Mesenchymal stem cell (in vitro differentiated cells and primary cell): ENCODE measurements around the gene PSME3IP1.

Experiments
- DNase-seq: peaks from one replicate; pipeline ENCODE4 v3.0.0-alpha.2; 2013
- H2AFZ ChIP-seq: one replicate; pipeline ENCODE4 v1.6.1; 2013; ENCODE audit warnings: low read depth, mild to moderate bottlenecking, control low read depth, inconsistent platforms, low read length, moderate library complexity
- H2AK5ac ChIP-seq: 2 replicates; pipeline ENCODE4 v1.6.1; 2013; ENCODE audit warnings: low read length, moderate library complexity, mild to moderate bottlenecking, inconsistent platforms; ENCODE audit not compliant: severe bottlenecking
- H2BK120ac ChIP-seq: one replicate; pipeline ENCODE4 v1.6.1; 2013; ENCODE audit warnings: low read depth, mild to moderate bottlenecking, inconsistent platforms, low read length, moderate library complexity
- H2BK12ac ChIP-seq, 2 experiments: one replicate each; pipeline ENCODE4 v1.6.1; 2013; ENCODE audit warnings: inconsistent platforms in 2 of 2, low read length in 2 of 2, mild to moderate bottlenecking in 2 of 2, moderate library complexity in 2 of 2, control low read depth in 1 of 2
- H2BK15ac ChIP-seq: one replicate; pipeline ENCODE4 v1.6.1; 2013; ENCODE audit warnings: mild to moderate bottlenecking, low read depth, inconsistent platforms; ENCODE audit not compliant: poor library complexity, severe bottlenecking
- H2BK5ac ChIP-seq: 2 replicates; pipeline ENCODE4 v1.6.1; 2013; ENCODE audit warnings: low read depth, mild to moderate bottlenecking, low read length, control low read depth, inconsistent platforms; ENCODE audit not compliant: poor library complexity, severe bottlenecking
- H3K14ac ChIP-seq, 2 experiments: one replicate each; pipeline ENCODE4 v1.6.1; 2013; ENCODE audit warnings: inconsistent platforms in 2 of 2, low read length in 2 of 2, control low read depth in 1 of 2, mild to moderate bottlenecking in 1 of 2, moderate library complexity in 1 of 2
- H3K18ac ChIP-seq, 2 experiments: one replicate each; pipeline ENCODE4 v1.6.1; 2013; ENCODE audit warnings: inconsistent platforms in 2 of 2, low read length in 2 of 2, control low read depth in 1 of 2, low read depth in 1 of 2, mild to moderate bottlenecking in 1 of 2
- H3K23ac ChIP-seq, 2 experiments: one replicate each; pipeline ENCODE4 v1.6.1; 2013; ENCODE audit warnings: inconsistent platforms in 2 of 2, low read length in 2 of 2, mild to moderate bottlenecking in 2 of 2, moderate library complexity in 2 of 2, control low read depth in 1 of 2
- H3K27ac ChIP-seq: 2 replicates; pipeline ENCODE4 v1.5.1; 2013; ENCODE audit warnings: mild to moderate bottlenecking, moderate library complexity, low read length, control low read depth, inconsistent platforms; ENCODE audit not compliant: poor library complexity, severe bottlenecking
- H3K27me3 ChIP-seq, 2 experiments: 2 replicates each; pipeline versions ENCODE4 v1.6.1 to v1.7.0; 2013; ENCODE audit warnings: low read length in 2 of 2, mild to moderate bottlenecking in 2 of 2, moderate library complexity in 2 of 2, control low read depth in 1 of 2, inconsistent platforms in 1 of 2; ENCODE audit not compliant: control insufficient read depth in 1 of 2, insufficient read depth in 1 of 2
- H3K36me3 ChIP-seq, 2 experiments: 2 replicates each; pipeline versions ENCODE4 v1.6.1 to v1.7.0; 2013; ENCODE audit warnings: low read length in 2 of 2, control low read depth in 1 of 2, inconsistent platforms in 1 of 2, low read depth in 1 of 2, mild to moderate bottlenecking in 1 of 2; ENCODE audit not compliant: insufficient read depth in 2 of 2, control insufficient read depth in 1 of 2
- H3K4ac ChIP-seq, 2 experiments: one replicate each; pipeline ENCODE4 v1.6.1; 2013; ENCODE audit warnings: inconsistent platforms in 2 of 2, low read length in 2 of 2, mild to moderate bottlenecking in 2 of 2, moderate library complexity in 2 of 2, control low read depth in 1 of 2, low read depth in 1 of 2
- H3K4me1 ChIP-seq: 2 replicates; pipeline ENCODE4 v1.6.1; 2013; ENCODE audit warnings: low read depth, low read length, control low read depth; ENCODE audit not compliant: control insufficient read depth, insufficient read depth
- H3K4me2 ChIP-seq: 2 replicates; pipeline ENCODE4 v1.6.1; 2013; ENCODE audit warnings: low read length, mild to moderate bottlenecking, inconsistent platforms; ENCODE audit not compliant: poor library complexity, severe bottlenecking
- H3K4me3 ChIP-seq, 2 experiments: 2 replicates each; pipeline versions ENCODE4 v1.5.1 to v1.7.0; 2013; ENCODE audit warnings: low read length in 2 of 2, mild to moderate bottlenecking in 2 of 2, control low read depth in 1 of 2, low read depth in 1 of 2; ENCODE audit not compliant: insufficient read depth in 1 of 2
- H3K79me1 ChIP-seq: replicated peaks from 2 replicates; pipeline ENCODE4 v1.6.1; 2013; ENCODE audit warnings: mild to moderate bottlenecking, control low read depth, low read length, inconsistent platforms; ENCODE audit not compliant: poor library complexity, severe bottlenecking
- H3K9ac ChIP-seq: 2 replicates; pipeline ENCODE4 v1.7.0; 2013; ENCODE audit warnings: mild to moderate bottlenecking, low read length, moderate library complexity
- H3K9me3 ChIP-seq: 2 replicates; pipeline ENCODE4 v1.7.0; 2013; ENCODE audit warnings: mild to moderate bottlenecking, low read length; ENCODE audit not compliant: control insufficient read depth
- H4K8ac ChIP-seq: one replicate; pipeline ENCODE4 v1.6.1; 2013; ENCODE audit warnings: inconsistent platforms, mild to moderate bottlenecking, low read length, moderate library complexity
- H4K91ac ChIP-seq: one replicate; pipeline ENCODE4 v1.6.1; 2013; ENCODE audit warnings: mild to moderate bottlenecking, low read length, inconsistent platforms
- WGBS: methylation state at CpG from one replicate; pipeline ENCODE4 v1.1.7; 2013; ENCODE audit warnings: mixed read lengths; 5-methylcytosine and 5-hydroxymethylcytosine counted together

PSME3IP1 gene

GRCh38 chr16:57128771-57129389, 57.0 kb downstream of the PSME3IP1 start:
- Histone ChIP-seq H3K9ac (no peak overlapping the region), H3K23ac (no peak overlapping the region), H2BK15ac (no peak overlapping the region), H2BK120ac (no peak overlapping the region), H2AK5ac (no peak overlapping the region), H3K18ac (no peak overlapping the region), H3K79me1 (no peaks in the 10 kb centered on the region), H3K14ac (no peak overlapping the region), H2BK12ac (no peak overlapping the region), H3K27ac (no peak overlapping the region), H3K4me3 (no peak overlapping the region), H2AFZ (no peak overlapping the region), H3K27me3 (no peaks in the 10 kb centered on the region), H3K9me3 (no peaks in the 10 kb centered on the region), H3K4me1 (peaks cover 2% of the 10 kb centered on the region), H2BK5ac (no peak overlapping the region), H4K91ac (no peak overlapping the region), H3K4me2 (no peak overlapping the region), H3K36me3 (peaks cover 0 to 17% of the 10 kb centered on the region in 2 experiments), H3K4ac (no peak overlapping the region), H4K8ac (no peak overlapping the region)
- WGBS: 93% methylated on average over 11 of the region's 11 CpGs
- no peak for DNase-seq

DNA sequence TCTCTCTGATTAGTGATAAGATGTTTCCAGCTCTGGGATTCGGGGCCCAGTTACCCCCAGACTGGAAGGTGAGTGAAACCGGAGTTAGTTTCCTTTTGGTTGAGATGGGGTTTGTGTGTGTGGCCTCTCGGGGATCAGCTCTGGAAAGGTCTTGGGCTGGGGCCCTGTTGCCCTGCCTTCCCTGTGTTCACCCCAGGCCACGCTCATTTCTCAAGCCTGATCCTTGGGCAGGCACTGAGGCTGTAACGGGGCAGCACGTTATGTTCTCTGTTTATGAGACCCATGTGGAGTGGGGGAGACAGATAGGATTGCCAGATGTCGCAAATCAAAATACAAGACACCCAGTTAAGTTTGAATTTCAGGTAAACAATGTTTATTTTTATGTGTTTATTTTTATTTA, 58.0 kb downstream of the PSME3IP1 start:
- Histone ChIP-seq H3K4me3 (no peak overlapping the region), H3K27me3 (no peaks in the 10 kb centered on the region), H3K9me3 (no peaks in the 10 kb centered on the region), H4K91ac (peak overlapping the region; percentile 20), H3K4me1 (peaks cover 7% of the 10 kb centered on the region), H3K36me3 (peaks cover 0 to 21% of the 10 kb centered on the region in 2 experiments), H2AK5ac (no peak overlapping the region), H3K23ac (no peak overlapping the region), H2AFZ (no peak overlapping the region), H3K4me2 (no peak overlapping the region), H2BK15ac (no peak overlapping the region), H3K18ac (no peak overlapping the region), H2BK120ac (no peak overlapping the region), H3K4ac (no peak overlapping the region), H3K27ac (no peak overlapping the region), H3K79me1 (no peaks in the 10 kb centered on the region), H4K8ac (no peak overlapping the region), H2BK5ac (no peak overlapping the region), H2BK12ac (no peak overlapping the region), H3K9ac (no peak overlapping the region), H3K14ac (no peak overlapping the region)
- 97% methylated on average over 6 of the region's 7 CpGs for WGBS
- no peak for DNase-seq

DNA sequence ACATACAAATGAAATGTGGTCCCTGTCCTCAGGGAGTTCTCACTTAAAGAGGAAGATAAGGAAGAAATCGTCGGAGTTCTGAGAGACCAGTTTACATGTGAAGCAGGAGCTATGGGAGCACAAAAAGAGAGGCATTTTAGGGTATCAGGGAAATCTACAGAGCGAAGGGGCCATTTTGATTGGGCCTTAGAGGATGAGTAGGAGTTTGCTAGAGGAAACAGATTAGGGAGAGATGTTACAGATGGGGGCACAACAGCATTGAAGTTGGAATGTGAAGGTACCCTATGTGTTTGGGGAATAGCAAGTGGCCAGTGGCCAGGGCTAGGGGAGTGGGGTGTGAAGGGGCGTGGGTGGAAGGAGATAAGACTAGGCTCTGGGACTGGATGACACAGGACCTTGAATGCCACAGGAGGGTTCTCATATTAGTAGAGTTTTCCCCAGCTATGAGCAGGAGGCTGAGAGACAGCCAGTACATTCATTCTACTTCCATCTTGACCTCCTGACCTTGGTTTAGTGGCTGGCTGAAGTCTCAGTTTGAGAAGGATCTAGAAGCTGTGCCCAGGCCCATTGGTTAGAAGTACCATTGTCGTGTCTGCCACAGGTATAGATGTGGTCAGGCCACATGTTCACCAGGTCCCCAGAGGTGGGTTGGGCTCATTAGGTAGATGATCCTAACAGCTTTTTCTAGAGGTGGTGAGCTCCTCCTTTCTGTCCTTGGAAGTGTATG, 58.6 kb downstream of the PSME3IP1 start:
- Histone ChIP-seq H3K4ac (no peak overlapping the region), H2BK5ac (no peak overlapping the region), H2BK15ac (no peak overlapping the region), H2AFZ (no peak overlapping the region), H3K4me3 (no peak overlapping the region), H3K23ac (no peak overlapping the region), H2BK120ac (no peak overlapping the region), H3K79me1 (no peaks in the 10 kb centered on the region), H2BK12ac (no peak overlapping the region), H3K36me3 (peaks cover 0 to 16% of the 10 kb centered on the region in 2 experiments), H3K4me2 (no peak overlapping the region), H4K8ac (no peak overlapping the region), H3K18ac (no peak overlapping the region), H3K9me3 (no peaks in the 10 kb centered on the region), H3K4me1 (peaks cover 7% of the 10 kb centered on the region), H3K27ac (no peak overlapping the region), H3K27me3 (no peaks in the 10 kb centered on the region), H2AK5ac (no peak overlapping the region), H3K14ac (no peak overlapping the region), H4K91ac (no peak overlapping the region), H3K9ac (no peak overlapping the region)
- WGBS: 91% methylated on average over 4 of the region's 5 CpGs
- DNase-seq: no peak

DNA sequence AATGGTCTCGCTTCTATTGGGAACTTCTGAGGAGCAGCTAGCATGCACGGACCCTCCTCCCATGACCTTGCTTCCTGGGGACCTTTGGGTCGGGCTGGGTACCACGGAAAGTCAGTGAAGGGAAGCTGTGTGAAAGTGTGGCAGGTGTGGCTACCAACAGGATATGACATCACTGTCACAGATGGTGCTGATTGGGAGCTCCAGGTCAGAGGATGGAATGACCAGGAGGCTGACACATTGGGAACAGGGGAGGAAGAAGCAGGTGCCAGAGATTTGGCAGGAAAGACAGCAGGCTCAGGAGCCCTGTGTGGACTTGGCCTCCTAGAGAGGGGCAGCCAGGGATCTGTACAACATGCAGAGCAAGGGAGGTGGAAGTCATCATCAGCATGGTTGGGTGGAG, 59.4 kb downstream of the PSME3IP1 start:
- H3K9ac ChIP-seq: no peak overlapping the region
- H2BK12ac ChIP-seq: no peak overlapping the region
- H3K27ac ChIP-seq: no peak overlapping the region
- H3K18ac ChIP-seq: no peak overlapping the region
- no peak overlapping the region for H2AFZ ChIP-seq
- H3K9me3 ChIP-seq: no peaks in the 10 kb centered on the region
- H3K14ac ChIP-seq: no peak overlapping the region
- H3K27me3 ChIP-seq: no peaks in the 10 kb centered on the region
- no peak overlapping the region for H4K8ac ChIP-seq
- no peak overlapping the region for H3K4me2 ChIP-seq
- no peaks in the 10 kb centered on the region for H3K79me1 ChIP-seq
- no peak overlapping the region for H4K91ac ChIP-seq
- peaks cover 7% of the 10 kb centered on the region for H3K4me1 ChIP-seq
- H3K36me3 ChIP-seq: peaks cover 5 to 23% of the 10 kb centered on the region in 2 experiments
- no peak overlapping the region for H3K4ac ChIP-seq
- H3K23ac ChIP-seq: no peak overlapping the region
- 97% methylated on average over 4 of the region's 4 CpGs for WGBS
- no peak overlapping the region for H3K4me3 ChIP-seq
- no peak overlapping the region for H2BK15ac ChIP-seq
- DNase-seq: no peak
- H2BK120ac ChIP-seq: no peak overlapping the region
- no peak overlapping the region for H2AK5ac ChIP-seq
- no peak overlapping the region for H2BK5ac ChIP-seq
